ENCODE measurements around the gene SMCO4. TPM values are rescaled to one million over a fixed set of nuclear protein-coding genes. Genes with fewer than 3 reads are reported as not detected.

The SMCO4 gene
- total and polyA plus RNA-seq, 2 experiments from 2014 or later = 36.1 to 60.9 TPM

- H3K27me3 ChIP-seq = no peaks in the 10 kb centered on the region
- H3K4me1 ChIP-seq (ENCODE audit: insufficient read depth) = peaks cover 30% of the 10 kb centered on the region
- H3K79me2 ChIP-seq = peaks cover 86% of the 10 kb centered on the region
- WGBS (ENCODE audit: low lambda C conversion rate, missing lambda C conversion rate) = 96% methylated on average over 3 of the region's 3 CpGs
- peak; percentile 19 for DNase-seq (ENCODE audit: low spot score)
- H3K4me3 ChIP-seq = no peak overlapping the region
- H2AFZ ChIP-seq = no peak overlapping the region
- no peaks in the 10 kb centered on the region for H4K20me1 ChIP-seq (ENCODE audit: insufficient read depth, poor library complexity, severe bottlenecking)
- H3K4me2 ChIP-seq = no peak overlapping the region
- H3K9me3 ChIP-seq (ENCODE audit: low read depth) = no peaks in the 10 kb centered on the region
- H3K36me3 ChIP-seq (replicated peaks; ENCODE audit: insufficient read depth, low read depth) = no peaks in the 10 kb centered on the region
- peak overlapping the region; percentile 80 for H3K27ac ChIP-seq
- TF ChIP-seq, protein P1, sequence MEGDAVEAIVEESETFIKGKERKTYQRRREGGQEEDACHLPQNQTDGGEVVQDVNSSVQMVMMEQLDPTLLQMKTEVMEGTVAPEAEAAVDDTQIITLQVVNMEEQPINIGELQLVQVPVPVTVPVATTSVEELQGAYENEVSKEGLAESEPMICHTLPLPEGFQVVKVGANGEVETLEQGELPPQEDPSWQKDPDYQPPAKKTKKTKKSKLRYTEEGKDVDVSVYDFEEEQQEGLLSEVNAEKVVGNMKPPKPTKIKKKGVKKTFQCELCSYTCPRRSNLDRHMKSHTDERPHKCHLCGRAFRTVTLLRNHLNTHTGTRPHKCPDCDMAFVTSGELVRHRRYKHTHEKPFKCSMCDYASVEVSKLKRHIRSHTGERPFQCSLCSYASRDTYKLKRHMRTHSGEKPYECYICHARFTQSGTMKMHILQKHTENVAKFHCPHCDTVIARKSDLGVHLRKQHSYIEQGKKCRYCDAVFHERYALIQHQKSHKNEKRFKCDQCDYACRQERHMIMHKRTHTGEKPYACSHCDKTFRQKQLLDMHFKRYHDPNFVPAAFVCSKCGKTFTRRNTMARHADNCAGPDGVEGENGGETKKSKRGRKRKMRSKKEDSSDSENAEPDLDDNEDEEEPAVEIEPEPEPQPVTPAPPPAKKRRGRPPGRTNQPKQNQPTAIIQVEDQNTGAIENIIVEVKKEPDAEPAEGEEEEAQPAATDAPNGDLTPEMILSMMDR (IDR thresholded peaks at IDR 0.05; ENCODE audit: poor library complexity) = no peak
- TF ChIP-seq EZH2phosphoT487 (IDR thresholded peaks at IDR 0.05; ENCODE audit: low read depth, severe bottlenecking, unreplicated experiment) (no peak), EZH2 (IDR thresholded peaks at IDR 0.05; ENCODE audit: borderline replicate concordance) (no peak)
- H3K9me2 ChIP-seq (replicated peaks; ENCODE audit: insufficient read depth) = no peaks in the 10 kb centered on the region
Observed at GRCh38 chr11:93532281-93532789, 10.9 kb downstream of the SMCO4 start.

- no peak for TF ChIP-seq EZH2 (IDR thresholded peaks at IDR 0.05; ENCODE audit: borderline replicate concordance)
- TF ChIP-seq EZH2phosphoT487 (IDR thresholded peaks at IDR 0.05; ENCODE audit: low read depth, severe bottlenecking, unreplicated experiment) = no peak
- TF ChIP-seq, protein P1 (IDR thresholded peaks at IDR 0.05; ENCODE audit: poor library complexity) = no peak
- Histone ChIP-seq H3K27me3 (no peaks in the 10 kb centered on the region), H3K9me3 (ENCODE audit: low read depth) (no peaks in the 10 kb centered on the region), H3K79me2 (peaks cover 82% of the 10 kb centered on the region), H2AFZ (no peak overlapping the region), H3K4me1 (ENCODE audit: insufficient read depth) (peaks cover 43% of the 10 kb centered on the region), H3K9me2 (replicated peaks; ENCODE audit: insufficient read depth) (no peaks in the 10 kb centered on the region), H3K4me2 (peak overlapping the region; percentile 51), H3K4me3 (no peak overlapping the region), H3K36me3 (replicated peaks; ENCODE audit: insufficient read depth, low read depth) (no peaks in the 10 kb centered on the region), H3K27ac (peak overlapping the region; percentile 80), H4K20me1 (ENCODE audit: insufficient read depth, poor library complexity, severe bottlenecking) (no peaks in the 10 kb centered on the region)
- DNase-seq (ENCODE audit: low spot score) = no peak
- WGBS (ENCODE audit: low lambda C conversion rate, missing lambda C conversion rate) = 67% methylated on average over 1 of the region's 1 CpG
Observed at GRCh38 chr11:93530468-93530826, 12.7 kb downstream of the SMCO4 start.

GRCh38 chr11:93529707-93530467 lies 13.3 kb downstream of the SMCO4 start:
- Histone ChIP-seq H3K27me3 (no peaks in the 10 kb centered on the region), H3K79me2 (peaks cover 81% of the 10 kb centered on the region), H3K27ac (peak overlapping the region; percentile 80), H4K20me1 (ENCODE audit: insufficient read depth, poor library complexity, severe bottlenecking) (no peaks in the 10 kb centered on the region), H3K4me2 (peak overlapping the region; percentile 51), H3K4me3 (no peak overlapping the region), H3K4me1 (ENCODE audit: insufficient read depth) (peaks cover 45% of the 10 kb centered on the region), H3K36me3 (replicated peaks; ENCODE audit: insufficient read depth, low read depth) (no peaks in the 10 kb centered on the region), H3K9me3 (ENCODE audit: low read depth) (no peaks in the 10 kb centered on the region), H3K9me2 (replicated peaks; ENCODE audit: insufficient read depth) (no peaks in the 10 kb centered on the region), H2AFZ (no peak overlapping the region)
- 58% methylated on average over 9 of the region's 9 CpGs for WGBS (ENCODE audit: low lambda C conversion rate, missing lambda C conversion rate)
- TF ChIP-seq EZH2 (IDR thresholded peaks at IDR 0.05; ENCODE audit: borderline replicate concordance) = no peak
- TF ChIP-seq EZH2phosphoT487 (IDR thresholded peaks at IDR 0.05; ENCODE audit: low read depth, severe bottlenecking, unreplicated experiment) = no peak
- TF ChIP-seq, protein P1 (IDR thresholded peaks at IDR 0.05; ENCODE audit: poor library complexity) = no peak
- DNase-seq (ENCODE audit: low spot score) = peak; percentile 16
